ENCODE results near the gene FXYD7. TPM values are rescaled to one million over a fixed set of nuclear protein-coding genes. Genes with fewer than 3 reads are reported as not detected.
"Not testable (repeated sequence)": the region's sequence is repeated elsewhere in the genome, so short reads cannot be mapped to it uniquely, and the experiment has no call there.

FXYD7 gene
- total RNA-seq, 4 donors from 2014 or later: 0.83 to 3.7 TPM; not detected in 2

GRCh38 chr19:35098413-35099049 lies 44.5 kb upstream of the FXYD7 start:
- H3K4me3 ChIP-seq: no peak overlapping the region
- H3K4me1 ChIP-seq: no peaks in the 10 kb centered on the region
- no peak for DNase-seq
- no peak overlapping the region for H3K27ac ChIP-seq
- H3K27me3 ChIP-seq: no peaks in the 10 kb centered on the region
- TF ChIP-seq POLR2A (IDR thresholded peaks at IDR 0.05): no peak
- no peak for TF ChIP-seq CTCF (IDR thresholded peaks at IDR 0.05)
- H3K9me3 ChIP-seq: no peaks in the 10 kb centered on the region
- H3K36me3 ChIP-seq: no peaks in the 10 kb centered on the region
- intact Hi-C loops (cut with DNase I; ENCODE audit: low total_unique reads): no loop called here

GRCh38 chr19:35099155-35099896 lies 43.7 kb upstream of the FXYD7 start:
- H3K4me3 ChIP-seq: no peak overlapping the region
- H3K9me3 ChIP-seq: no peaks in the 10 kb centered on the region
- no peaks in the 10 kb centered on the region for H3K4me1 ChIP-seq
- H3K27me3 ChIP-seq: no peaks in the 10 kb centered on the region
- no peak for TF ChIP-seq POLR2A (IDR thresholded peaks at IDR 0.05)
- no peak for TF ChIP-seq CTCF (IDR thresholded peaks at IDR 0.05)
- intact Hi-C loops (cut with DNase I; ENCODE audit: low total_unique reads): no loop called here
- H3K27ac ChIP-seq: no peak overlapping the region
- H3K36me3 ChIP-seq: no peaks in the 10 kb centered on the region
- DNase-seq: no peak

GRCh38 chr19:35099897-35100275 lies 43.2 kb upstream of the FXYD7 start:
- DNase-seq: no peak
- Histone ChIP-seq H3K27me3 (no peaks in the 10 kb centered on the region), H3K36me3 (no peaks in the 10 kb centered on the region), H3K27ac (no peak overlapping the region), H3K4me3 (no peak overlapping the region), H3K4me1 (no peaks in the 10 kb centered on the region), H3K9me3 (no peaks in the 10 kb centered on the region)
- intact Hi-C loops (cut with DNase I; ENCODE audit: low total_unique reads): no loop called here
- TF ChIP-seq POLR2A (IDR thresholded peaks at IDR 0.05): no peak
- no peak for TF ChIP-seq CTCF (IDR thresholded peaks at IDR 0.05)

- intact Hi-C loops (cut with DNase I; ENCODE audit: low total_unique reads): no loop called here
- no peaks in the 10 kb centered on the region for H3K4me1 ChIP-seq
- DNase-seq: no peak
- no peaks in the 10 kb centered on the region for H3K9me3 ChIP-seq
- TF ChIP-seq POLR2A (IDR thresholded peaks at IDR 0.05) (no peak), CTCF (IDR thresholded peaks at IDR 0.05) (no peak)
- H3K4me3 ChIP-seq: no peak overlapping the region
- H3K27ac ChIP-seq: no peak overlapping the region
- no peaks in the 10 kb centered on the region for H3K36me3 ChIP-seq
- no peaks in the 10 kb centered on the region for H3K27me3 ChIP-seq
These were observed 42.2 kb upstream of the FXYD7 start for GRCh38 chr19:35100588-35101533.

- H3K27ac ChIP-seq; DNase-seq; H3K27me3 ChIP-seq; H3K4me1 ChIP-seq; H3K9me3 ChIP-seq; intact Hi-C loops (cut with DNase I; ENCODE audit: low total_unique reads); H3K4me3 ChIP-seq; H3K36me3 ChIP-seq: not testable (repeated sequence)
These were observed 41.1 kb upstream of the FXYD7 start for GRCh38 chr19:35101949-35102348.

GRCh38 chr19:35103614-35104013 lies 39.4 kb upstream of the FXYD7 start:
- H3K4me1 ChIP-seq; H3K9me3 ChIP-seq; DNase-seq; intact Hi-C loops (cut with DNase I; ENCODE audit: low total_unique reads); H3K36me3 ChIP-seq; H3K4me3 ChIP-seq; H3K27me3 ChIP-seq; H3K27ac ChIP-seq: not testable (repeated sequence)
